ENCODE data around the gene DAPP1.

GRCh38 chr4:99872570-99872969 lies 55.9 kb downstream of the DAPP1 start:
- TF ChIP-seq CTCF (conservative IDR thresholded peaks at IDR 0.05; ENCODE audit: low read length) (no peak), EZH2phosphoT487 (IDR thresholded peaks at IDR 0.05; ENCODE audit: borderline replicate concordance, low read depth, low read length) (no peak)
